Stimulated activated CD8-positive, alpha-beta memory T cell treated with anti-CD3 and anti-CD28 coated beads, Interleukin-12 subunit alpha, Interleukin-12 subunit beta, amount 100 ng/mL, for 4 hours (primary cell): ENCODE results near the gene SHISA7.
A peak's percentile ranks its signal among the peaks of the same experiment; 100 is the strongest.
"Not testable (repeated sequence)": the region's sequence is repeated elsewhere in the genome, so short reads cannot be mapped to it uniquely, and the experiment has no call there.

Experiments used
- DNase-seq: peaks from one replicate; pipeline ENCODE4 v3.0.0-alpha.2; 2020; ENCODE audit warnings: low read depth

Gene SHISA7

DNA sequence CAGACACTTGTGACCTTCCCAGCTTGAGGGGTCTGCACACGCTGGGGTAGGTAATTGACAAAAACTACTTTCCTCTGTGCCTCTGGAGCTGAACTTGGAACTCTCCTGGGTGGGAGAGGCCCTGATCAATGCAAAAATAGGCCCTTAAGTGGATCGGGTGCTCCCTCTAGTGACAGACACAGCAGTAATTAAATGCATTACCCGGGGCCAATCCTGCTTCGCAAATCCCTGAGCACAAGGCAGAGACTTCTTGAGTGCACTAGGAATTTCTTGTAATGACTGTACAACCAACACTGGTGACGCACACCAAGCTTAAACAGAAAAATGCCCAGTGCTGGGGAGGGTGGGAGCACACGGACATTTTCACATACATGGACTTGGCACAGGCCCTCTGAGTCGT is 24.9 kb downstream of the SHISA7 start:
- DNase-seq, result no peak

DNA sequence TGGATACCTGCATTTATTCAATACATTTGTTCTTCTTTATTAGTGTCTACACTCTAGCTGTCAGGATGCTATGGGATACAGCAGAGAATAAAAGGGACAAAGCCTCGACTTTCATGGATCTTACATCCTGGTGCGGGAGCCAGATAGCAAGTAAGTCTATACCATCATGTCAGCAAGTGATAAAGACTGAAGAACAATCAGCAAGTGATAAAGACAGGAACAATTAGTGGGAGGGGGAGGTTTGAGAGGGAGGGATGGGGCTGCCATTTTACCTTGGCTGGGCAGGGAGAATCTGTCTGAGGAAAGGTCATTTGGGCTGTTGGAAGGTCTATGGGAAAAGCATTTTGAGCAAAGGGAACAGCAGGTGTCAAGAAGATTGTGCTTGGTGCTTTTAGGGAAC is 32.9 kb downstream of the SHISA7 start:
- no peak for DNase-seq

GRCh38 chr19:55409179-55409578 is 33.9 kb downstream of the SHISA7 start:
- not testable (repeated sequence) for DNase-seq

- no peak for DNase-seq
Measured at GRCh38 chr19:55408533-55408872, 34.6 kb downstream of the SHISA7 start.

DNA sequence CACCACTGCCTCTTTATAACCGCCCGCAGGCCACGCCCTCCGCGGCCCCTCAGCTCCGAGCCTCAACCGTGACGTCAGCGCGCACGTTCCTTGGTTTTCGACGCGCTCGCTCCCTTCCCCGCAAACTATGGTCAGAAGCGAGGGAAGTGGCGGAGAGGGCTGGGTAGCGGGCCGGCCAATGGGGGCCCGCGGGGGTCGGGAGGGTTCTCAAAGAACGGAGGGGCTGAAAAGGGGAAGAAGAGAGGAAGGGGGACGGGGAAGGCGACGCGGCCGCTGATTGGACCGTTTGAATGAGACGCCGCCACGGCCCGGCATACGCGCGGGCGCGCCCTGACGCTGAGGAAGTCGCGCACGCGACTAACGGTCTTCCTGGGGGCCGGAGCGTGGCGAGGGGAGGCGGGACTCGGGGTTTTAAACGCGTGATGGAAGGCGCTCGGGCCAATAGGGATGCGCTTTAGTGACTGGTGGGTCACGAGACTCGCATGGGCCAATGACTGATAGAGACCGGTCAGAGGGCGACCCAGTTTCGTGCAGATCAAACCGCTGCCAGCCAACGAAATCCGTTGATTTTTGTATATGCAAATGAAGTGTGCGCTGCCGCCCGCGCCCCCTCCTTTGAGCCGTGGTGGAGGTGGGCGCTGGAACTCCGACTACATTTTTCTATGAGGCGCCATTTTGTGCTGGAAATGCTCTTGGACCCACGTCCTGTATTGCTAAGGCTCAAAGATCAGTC is 35.1 kb downstream of the SHISA7 start:
- DNase-seq, result peak; percentile 93

DNA sequence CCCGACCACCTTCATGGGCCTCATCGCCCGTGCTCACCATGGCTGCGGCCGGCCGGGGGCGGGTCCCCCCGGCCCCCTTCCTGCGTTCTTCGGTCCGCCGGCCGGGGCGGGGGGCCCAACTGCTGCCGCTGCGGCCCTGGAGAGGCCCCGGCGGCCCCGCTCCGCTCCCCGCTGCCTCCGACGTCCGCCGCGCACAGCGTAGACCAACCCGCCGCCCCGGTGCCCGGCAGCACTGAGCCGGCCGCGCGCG is 35.6 kb downstream of the SHISA7 start, which contains the start of gene UBE2S:
UBE2S (minus strand) TSS at position 239 of the 250 bp plus-strand sequence; CDS start at position 40, 199 bp downstream.
- not testable (repeated sequence) for DNase-seq

DNA sequence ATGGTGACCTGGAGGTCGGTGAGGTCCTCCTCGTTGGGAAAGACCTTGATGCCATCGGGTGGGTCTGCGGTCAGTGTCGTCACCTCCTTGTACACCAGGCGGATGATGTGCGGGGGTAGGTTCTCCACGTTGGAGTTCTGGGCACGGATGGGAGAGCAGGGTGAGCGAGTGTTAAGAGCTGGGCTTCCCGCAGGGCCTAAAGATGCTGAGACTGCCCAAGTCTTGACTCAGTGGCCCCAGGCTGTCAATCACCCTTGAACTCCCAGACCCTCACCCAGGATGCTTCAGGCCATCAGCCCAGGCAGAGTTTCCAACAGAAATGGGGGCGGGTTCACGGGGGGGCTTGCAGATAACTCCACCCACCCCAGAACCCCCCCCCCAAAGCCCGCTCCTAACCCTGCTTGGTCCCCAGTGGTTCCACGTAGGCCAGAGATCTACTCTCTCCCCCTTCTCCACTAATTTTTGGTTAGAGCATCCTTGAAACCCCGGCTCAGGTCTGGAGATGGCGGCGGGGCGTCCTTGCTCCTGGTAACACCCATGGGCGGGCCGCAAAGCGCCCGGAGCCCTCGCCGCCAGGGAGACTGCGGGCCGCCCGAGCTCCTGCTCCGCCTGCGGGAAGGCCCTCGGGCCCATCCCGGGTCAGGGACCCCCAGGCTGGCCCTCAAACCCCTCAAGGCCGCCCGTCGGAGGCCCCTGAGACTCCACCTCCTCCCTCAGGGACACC is 36.1 kb downstream of the SHISA7 start:
- no peak for DNase-seq

GRCh38 chr19:55406091-55406825 is 36.8 kb downstream of the SHISA7 start:
- no peak for DNase-seq

DNA sequence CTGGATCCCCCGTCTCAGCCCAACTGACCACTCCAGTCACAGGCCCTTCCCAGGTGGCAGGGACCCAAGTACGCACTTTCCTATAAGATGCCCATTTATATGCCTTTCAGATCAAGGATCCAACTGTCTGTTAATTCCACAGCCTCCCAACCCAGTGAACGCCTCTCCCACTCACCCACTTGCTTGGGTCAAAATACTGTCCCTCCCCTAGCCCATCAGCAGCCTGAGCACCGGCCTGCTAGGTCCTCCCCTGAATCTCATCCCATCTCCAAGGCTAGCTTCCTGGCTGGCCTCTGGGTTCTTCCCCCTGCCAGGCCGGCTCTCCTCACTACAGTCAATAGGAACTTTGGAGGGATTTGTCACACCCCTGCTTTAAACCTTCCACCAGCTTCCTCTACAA is 37.5 kb downstream of the SHISA7 start:
- no peak for DNase-seq

DNA sequence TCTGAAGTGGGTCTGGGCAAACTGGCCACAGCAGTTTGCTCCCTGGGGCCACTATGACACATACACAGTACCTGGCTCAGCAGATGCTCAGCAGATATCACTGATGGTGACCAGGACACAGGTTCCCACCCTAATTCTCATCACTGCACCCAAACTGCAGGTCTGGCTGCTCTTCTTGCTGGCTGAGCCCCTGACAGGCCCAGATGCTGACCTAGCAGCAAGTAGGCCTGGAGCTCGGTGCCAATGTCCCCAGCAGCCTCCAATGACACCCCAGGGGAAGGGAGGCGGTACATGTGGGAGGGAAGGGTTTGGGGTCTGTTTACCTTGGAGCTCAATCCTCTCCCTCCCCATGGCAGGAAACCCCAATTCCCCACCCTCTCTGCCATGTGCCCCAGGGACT is 40.6 kb downstream of the SHISA7 start:
- DNase-seq, result no peak

- not testable (repeated sequence) for DNase-seq
Measured at GRCh38 chr19:55401390-55401789, 41.7 kb downstream of the SHISA7 start.

GRCh38 chr19:55400281-55401087 is 42.6 kb downstream of the SHISA7 start:
- DNase-seq, result no peak

GRCh38 chr19:55398200-55398925 is 44.7 kb downstream of the SHISA7 start:
- no peak for DNase-seq

GRCh38 chr19:55392820-55393761 is 50.0 kb downstream of the SHISA7 start:
- DNase-seq, result no peak

- no peak for DNase-seq
Measured at GRCh38 chr19:55391702-55392615, 51.1 kb downstream of the SHISA7 start.

DNA sequence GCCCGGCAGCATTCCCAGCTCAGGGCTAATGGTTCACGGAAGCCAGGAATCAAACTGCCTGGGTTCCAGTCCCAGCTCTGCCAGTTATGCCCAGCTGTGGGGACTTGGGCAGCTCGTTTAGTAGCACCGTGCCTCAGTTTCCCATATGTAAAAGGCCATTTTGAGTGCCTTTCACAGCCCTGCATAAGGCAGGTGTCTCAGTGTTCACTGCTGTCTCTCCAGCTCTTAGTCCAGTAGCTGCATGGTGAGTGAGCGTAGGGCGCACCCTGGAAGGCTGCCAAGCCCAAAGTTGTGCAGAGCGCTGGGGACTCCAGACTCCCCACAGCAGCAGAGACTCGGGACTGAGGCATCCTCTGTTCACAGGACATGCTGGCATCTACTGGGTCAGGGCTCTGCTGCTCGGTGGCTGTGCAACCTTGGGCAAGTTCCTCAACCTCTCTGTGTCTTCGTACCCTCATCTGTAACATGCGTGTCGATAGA is 51.9 kb downstream of the SHISA7 start:
- DNase-seq, result no peak

GRCh38 chr19:55390461-55390880 is 52.6 kb downstream of the SHISA7 start:
- no peak for DNase-seq

- DNase-seq, result no peak
Measured at GRCh38 chr19:55389386-55390317, 53.4 kb downstream of the SHISA7 start.
